HCT116 (cell line): ENCODE data around the gene CAMP.

ENCODE experiments used
- CEBPB ChIP-seq: IDR thresholded peaks from 2 replicates; pipeline ENCODE4 v1.6.1; 2012; ENCODE audit warnings: low read depth
- POLR2AphosphoS5 ChIP-seq: IDR thresholded peaks from 2 replicates; pipeline ENCODE4 v1.6.1; 2011; ENCODE audit warnings: mild to moderate bottlenecking, low read depth, low read length, moderate library complexity
- SP1 ChIP-seq: IDR thresholded peaks from 2 replicates; pipeline ENCODE4 v1.6.1; 2012; ENCODE audit warnings: low read depth
- TF ChIP-seq, protein P1 (sequence below), 3 experiments: fragments of 200-600 bp in 1 of 3; sonication (generic) in 1 of 3; IDR thresholded peaks in 2 of 3; conservative IDR thresholded peaks in 1 of 3; 2 replicates each; pipeline ENCODE4 v1.5.1; 2012 to 2017; ENCODE audit warnings: low read depth in 2 of 3, low read length in 2 of 3, antibody characterized with exemption in 1 of 3, borderline replicate concordance in 1 of 3, control low read depth in 1 of 3, mild to moderate bottlenecking in 1 of 3, mixed read lengths in 1 of 3, mixed run types in 1 of 3, moderate library complexity in 1 of 3; ENCODE audit not compliant: insufficient read depth in 1 of 3

DNA sequence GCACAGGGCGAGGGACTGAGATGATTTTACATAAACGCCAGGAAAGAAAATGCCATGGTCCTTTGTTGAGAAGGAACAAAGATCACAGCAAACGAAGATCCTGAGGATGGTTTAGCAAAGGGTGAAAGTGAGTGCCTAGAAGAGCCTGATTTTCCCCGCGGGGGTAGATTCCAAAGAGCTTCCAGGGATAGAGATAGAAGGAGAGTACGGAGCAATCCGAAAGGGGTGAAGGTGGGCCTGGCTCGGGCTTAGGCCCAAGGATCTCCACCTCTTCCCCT lies 36.1 kb upstream of the CAMP start:
- no peak for TF ChIP-seq CEBPB
- no peak for TF ChIP-seq SP1
- no peak for TF ChIP-seq POLR2AphosphoS5
- TF ChIP-seq, protein P1, sequence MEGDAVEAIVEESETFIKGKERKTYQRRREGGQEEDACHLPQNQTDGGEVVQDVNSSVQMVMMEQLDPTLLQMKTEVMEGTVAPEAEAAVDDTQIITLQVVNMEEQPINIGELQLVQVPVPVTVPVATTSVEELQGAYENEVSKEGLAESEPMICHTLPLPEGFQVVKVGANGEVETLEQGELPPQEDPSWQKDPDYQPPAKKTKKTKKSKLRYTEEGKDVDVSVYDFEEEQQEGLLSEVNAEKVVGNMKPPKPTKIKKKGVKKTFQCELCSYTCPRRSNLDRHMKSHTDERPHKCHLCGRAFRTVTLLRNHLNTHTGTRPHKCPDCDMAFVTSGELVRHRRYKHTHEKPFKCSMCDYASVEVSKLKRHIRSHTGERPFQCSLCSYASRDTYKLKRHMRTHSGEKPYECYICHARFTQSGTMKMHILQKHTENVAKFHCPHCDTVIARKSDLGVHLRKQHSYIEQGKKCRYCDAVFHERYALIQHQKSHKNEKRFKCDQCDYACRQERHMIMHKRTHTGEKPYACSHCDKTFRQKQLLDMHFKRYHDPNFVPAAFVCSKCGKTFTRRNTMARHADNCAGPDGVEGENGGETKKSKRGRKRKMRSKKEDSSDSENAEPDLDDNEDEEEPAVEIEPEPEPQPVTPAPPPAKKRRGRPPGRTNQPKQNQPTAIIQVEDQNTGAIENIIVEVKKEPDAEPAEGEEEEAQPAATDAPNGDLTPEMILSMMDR (IDR thresholded peaks at IDR 0.05 in 2 of 3, conservative IDR thresholded peaks at IDR 0.05 in 1 of 3; ENCODE audit: borderline replicate concordance in 1 of 3, insufficient read depth in 1 of 3, low read depth in 2 of 3, low read length in 2 of 3), result no peak
